HUES48 (cell line): Measurements from ENCODE around the gene SLC9A2.

Source experiments
- H3K27ac ChIP-seq: one replicate; pipeline ENCODE4 v1.7.0; 2013; ENCODE audit warnings: low read depth, low read length, inconsistent platforms
- H3K27me3 ChIP-seq: 2 replicates; pipeline ENCODE4 v1.6.1; 2013; ENCODE audit warnings: mild to moderate bottlenecking, low read length; ENCODE audit not compliant: control insufficient read depth, insufficient read depth
- H3K36me3 ChIP-seq: 2 replicates; pipeline ENCODE4 v1.6.1; 2013; ENCODE audit warnings: low read length; ENCODE audit not compliant: control insufficient read depth, insufficient read depth
- H3K4me1 ChIP-seq: 2 replicates; pipeline ENCODE4 v1.6.1; 2013; ENCODE audit warnings: mild to moderate bottlenecking, low read length; ENCODE audit not compliant: control insufficient read depth, insufficient read depth
- H3K4me3 ChIP-seq: 2 replicates; pipeline ENCODE4 v1.5.1; 2013; ENCODE audit warnings: mild to moderate bottlenecking, low read depth, low read length
- H3K9ac ChIP-seq: 2 replicates; pipeline ENCODE4 v1.6.1; 2013; ENCODE audit warnings: mild to moderate bottlenecking, low read depth, low read length, moderate library complexity
- H3K9me3 ChIP-seq: 2 replicates; pipeline ENCODE4 v1.6.1; 2013; ENCODE audit warnings: low read length; ENCODE audit not compliant: control insufficient read depth, insufficient read depth

SLC9A2 gene

DNA sequence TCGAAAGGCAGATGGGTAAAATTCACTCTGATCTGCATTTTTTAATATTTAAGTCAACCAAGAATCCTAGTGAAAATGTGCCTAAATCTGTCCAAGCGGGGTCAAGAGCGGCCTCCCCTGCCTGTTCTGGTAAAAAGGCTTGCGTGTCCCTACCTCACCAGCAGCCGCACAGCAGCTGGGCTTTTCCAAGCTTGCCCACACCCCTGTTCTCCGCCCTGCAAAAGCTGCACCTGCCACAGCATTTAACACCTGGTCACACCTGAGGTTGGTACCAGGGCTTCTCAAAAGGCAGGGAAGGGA, 116.7 kb downstream of the SLC9A2 start:
- Histone ChIP-seq H3K36me3 (peaks cover 13% of the 10 kb centered on the region), H3K4me1 (peaks cover 10% of the 10 kb centered on the region), H3K27ac (peak overlapping the region; percentile 44), H3K9ac (peak overlapping the region; percentile 71), H3K27me3 (no peaks in the 10 kb centered on the region), H3K4me3 (peak overlapping the region; percentile 88), H3K9me3 (no peaks in the 10 kb centered on the region)

DNA sequence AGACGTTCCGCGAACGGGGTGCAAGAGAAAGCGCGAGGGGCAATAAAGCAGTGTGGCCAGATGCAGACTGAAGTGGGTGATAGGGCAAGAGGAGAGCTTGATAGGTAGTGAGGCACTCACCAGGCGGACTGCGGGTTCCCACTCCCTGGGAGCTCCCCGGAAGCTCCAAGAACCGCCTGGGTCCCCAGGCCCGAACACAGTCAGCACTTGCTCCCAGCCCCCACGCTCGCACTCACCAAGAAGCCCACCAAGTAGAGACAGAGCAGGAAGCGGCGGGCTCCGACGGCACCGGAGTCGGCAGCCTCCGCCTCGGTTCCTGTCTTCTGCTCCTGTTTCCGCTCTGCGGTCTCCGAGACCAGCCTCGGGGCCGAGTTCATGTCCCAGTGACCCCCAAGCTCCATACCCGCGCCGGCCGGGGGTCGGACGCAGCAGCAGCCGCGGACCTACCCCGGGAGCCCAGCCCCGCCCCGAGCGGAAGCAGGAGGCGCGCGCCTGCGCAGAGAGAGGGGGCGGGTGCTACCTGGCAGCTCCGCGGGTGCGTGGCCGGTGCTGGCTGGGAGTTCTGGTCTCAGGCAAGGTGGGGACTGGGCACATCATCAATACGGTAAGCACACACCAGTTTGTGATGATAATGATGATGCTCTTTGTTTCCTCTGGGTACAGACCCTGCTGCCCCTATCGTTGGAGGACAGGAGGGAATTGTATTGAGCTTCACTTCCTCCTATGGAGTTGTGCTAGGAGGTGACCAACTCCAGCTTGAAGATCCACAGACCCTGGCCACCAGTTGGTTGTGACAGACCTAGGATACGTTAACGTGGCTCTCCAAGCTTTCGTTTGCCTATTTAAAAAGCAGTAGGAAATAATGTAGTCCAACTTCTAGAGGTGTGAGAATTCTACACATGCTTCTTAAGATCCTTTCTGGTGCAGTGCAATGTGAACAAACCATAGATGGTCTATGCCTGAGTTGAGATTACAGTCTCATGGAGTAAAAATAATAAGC, 117.4 kb downstream of the SLC9A2 start:
- H3K36me3 ChIP-seq: peaks cover 6% of the 10 kb centered on the region
- peaks cover 10% of the 10 kb centered on the region for H3K4me1 ChIP-seq
- H3K9ac ChIP-seq: peak overlapping the region; percentile 71
- H3K27me3 ChIP-seq: no peaks in the 10 kb centered on the region
- H3K4me3 ChIP-seq: peak overlapping the region; percentile 88
- H3K27ac ChIP-seq: peak overlapping the region; percentile 44
- no peaks in the 10 kb centered on the region for H3K9me3 ChIP-seq

DNA sequence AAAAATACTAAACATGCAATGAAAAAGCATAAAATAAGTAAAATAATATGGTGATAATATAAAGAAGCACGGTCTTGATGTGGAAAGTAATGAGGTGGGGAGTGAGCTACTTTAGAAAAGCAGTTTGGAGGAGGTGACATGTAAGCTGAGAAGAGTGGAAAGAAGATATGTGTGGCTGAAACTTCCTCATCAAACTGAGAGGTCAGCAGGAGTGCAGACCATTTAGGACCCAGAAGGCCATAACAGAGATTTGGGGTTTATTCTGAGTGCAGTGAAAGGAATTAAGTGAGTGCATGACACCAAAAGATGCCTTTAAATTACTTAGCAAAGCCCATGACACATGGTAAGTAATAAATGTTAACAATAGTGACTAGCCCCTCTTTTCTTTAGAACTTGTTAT, 118.1 kb downstream of the SLC9A2 start:
- Histone ChIP-seq H3K27me3 (no peaks in the 10 kb centered on the region), H3K9ac (no peak overlapping the region), H3K27ac (no peak overlapping the region), H3K36me3 (no peaks in the 10 kb centered on the region), H3K4me3 (peak overlapping the region; percentile 88), H3K9me3 (no peaks in the 10 kb centered on the region), H3K4me1 (peaks cover 10% of the 10 kb centered on the region)

DNA sequence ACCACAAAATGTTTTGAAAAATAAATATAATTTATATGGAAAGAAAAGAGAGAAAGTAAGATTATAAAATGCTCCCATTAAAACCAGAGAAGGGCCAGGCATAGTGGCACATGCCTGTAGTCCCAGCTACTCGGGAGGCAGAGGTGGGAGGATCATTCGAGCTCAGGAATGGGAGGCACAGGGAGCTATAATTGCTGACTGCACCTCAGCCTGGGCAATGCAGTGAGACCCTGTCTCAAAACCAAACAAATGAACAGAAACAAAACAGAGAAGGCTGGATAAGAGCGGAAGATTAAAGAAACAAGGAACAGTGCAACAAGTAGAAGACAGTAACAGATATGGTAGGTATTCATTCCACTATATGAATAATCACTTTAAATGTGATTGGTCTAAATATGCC, 123.9 kb downstream of the SLC9A2 start:
- H3K27ac ChIP-seq: no peak overlapping the region
- no peak overlapping the region for H3K9ac ChIP-seq
- no peaks in the 10 kb centered on the region for H3K4me1 ChIP-seq
- H3K36me3 ChIP-seq: no peaks in the 10 kb centered on the region
- H3K4me3 ChIP-seq: no peak overlapping the region
- H3K9me3 ChIP-seq: no peaks in the 10 kb centered on the region
- no peaks in the 10 kb centered on the region for H3K27me3 ChIP-seq

DNA sequence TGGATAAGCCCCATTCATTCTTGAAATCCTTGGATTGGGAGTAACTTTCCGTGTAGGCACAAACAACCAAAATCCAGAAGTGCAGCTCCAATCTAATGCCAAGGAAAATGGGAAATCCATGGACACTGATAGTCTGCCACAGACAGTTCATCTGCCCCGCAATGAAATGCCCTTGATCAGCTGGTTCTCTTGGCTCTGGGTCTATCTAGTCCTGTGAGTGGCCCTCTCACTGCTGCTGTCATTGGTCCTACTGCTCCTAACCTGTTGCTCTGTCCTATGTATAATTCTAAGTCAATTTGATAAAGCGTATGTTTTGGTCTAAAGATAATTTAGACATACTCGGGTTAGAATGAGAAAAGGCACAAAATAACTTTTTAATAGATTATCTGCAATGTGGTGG, 128.8 kb downstream of the SLC9A2 start:
- Histone ChIP-seq H3K36me3 (no peaks in the 10 kb centered on the region), H3K4me1 (no peaks in the 10 kb centered on the region), H3K9ac (no peak overlapping the region), H3K27ac (no peak overlapping the region), H3K4me3 (no peak overlapping the region), H3K9me3 (no peaks in the 10 kb centered on the region), H3K27me3 (no peaks in the 10 kb centered on the region)

DNA sequence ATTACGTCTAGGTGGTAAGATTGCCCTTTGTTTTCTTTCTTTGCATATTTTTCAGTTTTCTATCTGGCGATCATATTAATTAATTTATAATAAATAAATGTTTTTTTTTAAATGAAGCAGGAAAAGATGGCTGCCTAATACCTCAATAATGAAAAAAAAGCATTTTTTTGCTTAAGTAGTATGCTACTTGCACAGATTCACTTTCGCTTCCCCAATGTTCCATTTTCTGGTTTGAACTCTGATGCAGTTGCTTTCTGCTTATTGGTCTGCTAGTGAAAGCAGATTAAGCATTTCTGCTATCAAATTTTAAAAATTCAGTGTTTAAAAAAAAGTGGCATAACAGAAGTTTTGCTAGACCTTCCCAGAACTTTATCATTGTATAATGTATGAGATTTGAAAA, 130.6 kb downstream of the SLC9A2 start:
- Histone ChIP-seq H3K9me3 (no peaks in the 10 kb centered on the region), H3K9ac (no peak overlapping the region), H3K36me3 (no peaks in the 10 kb centered on the region), H3K4me1 (peaks cover under 1% of the 10 kb centered on the region; the same call in 1 of the 2 replicates), H3K27ac (no peak overlapping the region), H3K27me3 (no peaks in the 10 kb centered on the region), H3K4me3 (no peak overlapping the region)

DNA sequence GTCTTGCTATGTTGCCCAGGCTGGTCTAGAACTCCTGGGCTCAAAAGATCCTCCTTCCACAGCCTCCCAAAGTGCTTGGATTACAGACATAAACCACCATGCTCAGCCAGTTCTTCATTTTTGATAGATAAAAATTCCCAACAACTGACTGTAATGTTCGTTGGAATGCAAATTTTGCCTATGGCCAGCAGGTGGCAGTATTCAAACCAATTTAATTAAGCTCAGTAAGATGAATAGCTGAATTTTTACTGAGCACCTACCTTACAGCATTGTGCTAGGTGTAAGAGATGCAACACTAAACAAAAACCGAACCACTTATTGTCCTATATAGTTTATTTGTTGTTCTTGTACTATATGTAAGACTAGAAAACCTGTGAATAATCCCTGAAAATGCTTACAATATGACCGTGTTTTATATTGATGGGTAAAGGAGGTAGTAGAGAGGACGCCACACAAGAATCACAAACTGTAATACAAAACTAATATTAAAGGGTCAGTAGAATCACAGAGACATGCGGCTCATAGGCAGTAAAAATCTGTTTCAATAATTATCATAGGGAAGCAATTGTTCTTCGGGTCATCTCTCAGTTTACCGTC, 134.3 kb downstream of the SLC9A2 start:
- Histone ChIP-seq H3K9me3 (no peaks in the 10 kb centered on the region), H3K27me3 (no peaks in the 10 kb centered on the region), H3K4me3 (no peak overlapping the region), H3K27ac (no peak overlapping the region), H3K36me3 (no peaks in the 10 kb centered on the region), H3K9ac (no peak overlapping the region), H3K4me1 (peaks cover 8% of the 10 kb centered on the region; the same call in 1 of the 2 replicates)

DNA sequence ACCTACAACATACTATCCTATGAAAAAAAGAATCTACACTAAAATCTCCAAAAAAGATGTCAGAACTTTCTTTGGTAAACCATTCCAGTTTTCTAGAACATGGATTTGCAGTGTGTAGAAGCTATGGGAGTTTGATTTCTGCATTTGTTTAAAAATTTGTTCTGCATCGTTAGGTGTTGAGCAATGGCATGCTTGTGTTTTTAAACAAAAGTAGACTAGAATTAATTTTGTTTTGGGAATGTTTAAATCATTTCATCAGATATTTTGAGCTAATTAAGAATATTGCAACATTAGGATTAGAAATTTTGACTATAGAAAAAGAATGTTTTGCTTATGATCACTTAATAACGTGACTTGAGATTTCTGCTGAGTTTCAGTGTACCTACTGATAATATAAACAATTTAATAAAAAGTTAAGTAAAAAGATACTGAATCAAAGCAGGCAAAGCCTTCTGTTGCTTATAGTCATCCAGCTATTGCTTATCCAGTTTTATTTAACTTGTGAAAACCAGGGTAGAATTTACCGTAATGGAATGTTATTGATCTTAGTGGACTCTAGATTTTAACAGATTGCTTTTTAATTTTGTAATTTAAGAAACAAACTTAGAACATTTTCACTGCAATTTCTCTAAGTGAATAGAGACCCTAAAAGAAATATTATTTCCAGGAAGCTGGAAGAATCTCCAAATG, 135.2 kb downstream of the SLC9A2 start:
- H3K27me3 ChIP-seq: no peaks in the 10 kb centered on the region
- no peak overlapping the region for H3K4me3 ChIP-seq
- H3K36me3 ChIP-seq: no peaks in the 10 kb centered on the region
- H3K9ac ChIP-seq: no peak overlapping the region
- H3K9me3 ChIP-seq: no peaks in the 10 kb centered on the region
- peaks cover 8% of the 10 kb centered on the region; the same call in 1 of the 2 replicates for H3K4me1 ChIP-seq
- H3K27ac ChIP-seq: no peak overlapping the region

DNA sequence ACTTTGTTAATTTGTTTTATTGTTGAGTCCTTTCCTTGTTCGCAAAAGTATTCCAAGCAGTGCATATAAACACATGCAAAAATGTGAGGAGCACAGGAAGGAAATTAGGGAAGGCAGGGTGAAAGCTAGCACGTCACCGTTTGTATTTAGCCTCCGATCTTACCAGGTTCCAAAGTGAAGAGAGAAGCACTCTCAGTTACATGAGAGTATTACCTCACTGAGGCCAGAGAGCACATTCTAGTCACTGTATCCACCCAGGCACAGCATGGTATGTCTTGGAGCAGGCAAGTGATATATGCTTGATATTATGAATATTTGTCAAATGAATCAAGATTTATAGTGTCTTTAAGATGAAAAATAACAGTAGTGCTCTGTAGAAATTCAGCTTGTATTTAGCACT, 135.9 kb downstream of the SLC9A2 start:
- no peaks in the 10 kb centered on the region for H3K36me3 ChIP-seq
- peaks cover 8% of the 10 kb centered on the region; the same call in 1 of the 2 replicates for H3K4me1 ChIP-seq
- no peaks in the 10 kb centered on the region for H3K27me3 ChIP-seq
- H3K9ac ChIP-seq: no peak overlapping the region
- no peak overlapping the region for H3K4me3 ChIP-seq
- H3K27ac ChIP-seq: no peak overlapping the region
- no peaks in the 10 kb centered on the region for H3K9me3 ChIP-seq

DNA sequence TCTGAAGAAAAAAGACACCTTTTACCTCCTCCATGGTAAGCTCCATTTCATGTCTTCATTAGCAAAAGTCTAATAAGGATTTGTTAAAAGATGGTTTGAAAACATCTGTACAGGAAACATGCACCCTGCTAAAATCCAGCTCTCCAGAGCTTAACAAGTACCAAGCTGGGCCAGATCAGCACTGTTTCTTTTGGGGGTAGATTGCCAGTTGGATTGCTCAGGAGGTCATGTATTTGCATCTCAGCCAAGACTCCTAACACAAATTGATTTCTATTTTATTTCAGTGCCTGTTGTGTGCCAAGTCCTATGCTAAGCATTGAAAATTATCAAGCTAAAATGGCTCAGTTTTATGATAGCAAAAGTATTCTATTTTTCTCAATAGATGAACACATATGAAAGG, 139.1 kb downstream of the SLC9A2 start:
- no peaks in the 10 kb centered on the region for H3K27me3 ChIP-seq
- H3K36me3 ChIP-seq: no peaks in the 10 kb centered on the region
- H3K4me3 ChIP-seq: no peak overlapping the region
- no peak overlapping the region for H3K9ac ChIP-seq
- H3K9me3 ChIP-seq: no peaks in the 10 kb centered on the region
- no peak overlapping the region for H3K27ac ChIP-seq
- peaks cover 8% of the 10 kb centered on the region; the same call in 1 of the 2 replicates for H3K4me1 ChIP-seq
